Endometrial microvascular endothelial cells (primary cell): ENCODE measurements around the gene PLXDC1. TPM values are rescaled to one million over a fixed set of nuclear protein-coding genes. Genes with fewer than 3 reads are reported as not detected.
"Not testable (repeated sequence)": the region's sequence is repeated elsewhere in the genome, so short reads cannot be mapped to it uniquely, and the experiment has no call there.

Source experiments
- in situ Hi-C: cut with HindIII; loops from 2 replicates; pipeline ENCODE4 v1.10.0; 2017; ENCODE audit warnings: low sequenced_read_pairs, low pct_unique_long_range_greater_than_20kb; ENCODE audit errors: inconsistent ontology term
- total RNA-seq: library from RNA; depleted of rRNA; stranded (reverse); fragments of >200 nt; gene quantifications from one replicate; pipeline ENCODE4 v1.2.3, GENCODE V29; 2015; ENCODE audit errors: inconsistent ontology term

The PLXDC1 gene
- total RNA-seq, 1 donor from 2014 or later: not detected

- in situ Hi-C loops: no loop called here
Measured at GRCh38 chr17:39051001-39051585, 100.3 kb downstream of the PLXDC1 start.

GRCh38 chr17:39045948-39046679 lies 105.3 kb downstream of the PLXDC1 start:
- in situ Hi-C loops: no loop called here

GRCh38 chr17:39036009-39036408 lies 115.4 kb downstream of the PLXDC1 start:
- in situ Hi-C loops: no loop called here

GRCh38 chr17:39035578-39035977 lies 115.9 kb downstream of the PLXDC1 start:
- in situ Hi-C loops: not testable (repeated sequence)

GRCh38 chr17:39028690-39029089 lies 122.7 kb downstream of the PLXDC1 start:
- in situ Hi-C loops: no loop called here

- in situ Hi-C loops: no loop called here
Measured at GRCh38 chr17:39027455-39028035, 123.9 kb downstream of the PLXDC1 start.

GRCh38 chr17:39026980-39027451 lies 124.4 kb downstream of the PLXDC1 start:
- in situ Hi-C loops: no loop called here

GRCh38 chr17:39026346-39026745 lies 125.1 kb downstream of the PLXDC1 start:
- in situ Hi-C loops: not testable (repeated sequence)

- in situ Hi-C loops: no loop called here
Measured at GRCh38 chr17:39022924-39023323, 128.5 kb downstream of the PLXDC1 start.

GRCh38 chr17:39020037-39020436 lies 131.4 kb downstream of the PLXDC1 start:
- in situ Hi-C loops: not testable (repeated sequence)

GRCh38 chr17:39018267-39019134 lies 132.9 kb downstream of the PLXDC1 start:
- in situ Hi-C loops: no loop called here

- in situ Hi-C loops: no loop called here
Measured at GRCh38 chr17:39016193-39017153, 135.0 kb downstream of the PLXDC1 start.

- in situ Hi-C loops: no loop called here
Measured at GRCh38 chr17:39015546-39015935, 135.9 kb downstream of the PLXDC1 start.

GRCh38 chr17:39014795-39015545 lies 136.5 kb downstream of the PLXDC1 start:
- in situ Hi-C loops: no loop called here

- in situ Hi-C loops: no loop called here
Measured at GRCh38 chr17:39014044-39014794, 137.2 kb downstream of the PLXDC1 start.
